Measurements from ENCODE around the gene CYRIA.
A peak's percentile ranks its signal among the peaks of the same experiment; 100 is the strongest.

- TF ChIP-seq SREBF2 (IDR thresholded peaks at IDR 0.05; ENCODE audit: low read length) (no peak), REST (IDR thresholded peaks at IDR 0.05; ENCODE audit: low read depth, low read length) (no peak), CTCF (IDR thresholded peaks at IDR 0.05 in 2 of 3, conservative IDR thresholded peaks at IDR 0.05 in 1 of 3; ENCODE audit: control insufficient read depth in 2 of 3, extremely low read depth in 1 of 3, insufficient read depth in 1 of 3, low read depth in 3 of 3, low read length in 3 of 3) (no peak), POU2F2 (IDR thresholded peaks at IDR 0.05; ENCODE audit: borderline replicate concordance, low read depth, low read length) (no peak), MYC (IDR thresholded peaks at IDR 0.05; ENCODE audit: insufficient read depth, insufficient read length, insufficient replicate concordance, low read length, severe bottlenecking) (no peak), BRCA1 (IDR thresholded peaks at IDR 0.05; ENCODE audit: low read depth, low read length) (no peak), YY1 (IDR thresholded peaks at IDR 0.05; ENCODE audit: low read depth, low read length) (no peak), JUNB (IDR thresholded peaks at IDR 0.05) (peak; percentile 16; the same call in 1 of the 2 replicates), MTA2 (IDR thresholded peaks at IDR 0.05; ENCODE audit: low read depth) (no peak), ZNF274 (IDR thresholded peaks at IDR 0.05; ENCODE audit: insufficient read depth, insufficient read length) (no peak), SRF (IDR thresholded peaks at IDR 0.05; ENCODE audit: low read depth in 2 of 2, low read length in 2 of 2) (no peak)
Observed at GRCh38 chr2:16625759-16626158, 39.9 kb downstream of the CYRIA start.
